Measurements from ENCODE around the gene INPP5J. TPM values are rescaled to one million over a fixed set of nuclear protein-coding genes. Genes with fewer than 3 reads are reported as not detected.

INPP5J gene
- polyA plus RNA-seq, 1 donor (not counting 4 experiments of a cell fraction or from before 2014, with no cell fraction given): 0.22 TPM

GRCh38 chr22:31085493-31085824 is 37.3 kb upstream of the INPP5J start:
- no peak for FAIRE-seq
- H3K9me3 ChIP-seq (ENCODE audit: control insufficient read depth, low read depth, low read length): no peaks in the 10 kb centered on the region
- no peak for DNase-seq (ENCODE audit: low read depth, low spot score)
- no peaks in the 10 kb centered on the region for H3K27me3 ChIP-seq (ENCODE audit: control insufficient read depth, extremely low read depth, insufficient read depth, low read length)
- no peak overlapping the region for H2AFZ ChIP-seq (ENCODE audit: control insufficient read depth, low read length)
- H4K20me1 ChIP-seq (ENCODE audit: control insufficient read depth, extremely low read depth, insufficient read depth, low read length): peaks cover 37% of the 10 kb centered on the region
- H3K27ac ChIP-seq (ENCODE audit: control insufficient read depth, insufficient read depth, low read length): peak overlapping the region; percentile 63
- peak overlapping the region; percentile 96 for H3K4me2 ChIP-seq (ENCODE audit: control insufficient read depth, extremely low read depth, insufficient read depth, low read depth, low read length)
- H3K36me3 ChIP-seq (ENCODE audit: control insufficient read depth in 2 of 2, extremely low read depth in 1 of 2, insufficient read depth in 2 of 2, low read length in 2 of 2): peaks cover 41 to 66% of the 10 kb centered on the region in 2 experiments
- H3K4me1 ChIP-seq (ENCODE audit: control insufficient read depth, extremely low read depth, insufficient read depth, low read length): peaks cover 48% of the 10 kb centered on the region
- H3K9ac ChIP-seq (ENCODE audit: control insufficient read depth, extremely low read depth, insufficient read depth, low read length): peak overlapping the region; percentile 72
- dilution Hi-C loops (cut with MboI; ENCODE audit: extremely low pct_ligation_motif_present, low sequenced_read_pairs): no loop called here
- peak overlapping the region; percentile 43 to 87 (median 85) for H3K4me3 ChIP-seq (ENCODE audit: control insufficient read depth in 2 of 3, extremely low read depth in 1 of 3, insufficient read depth in 2 of 3, low read depth in 1 of 3, low read length in 3 of 3)
- TF ChIP-seq CTCF (optimal IDR thresholded peaks at IDR 0.05 in 1 of 3, IDR thresholded peaks at IDR 0.05 in 1 of 3, conservative IDR thresholded peaks at IDR 0.05 in 1 of 3; ENCODE audit: extremely low read depth in 1 of 3, insufficient read depth in 2 of 3, low read length in 3 of 3) (no peak), EZH2 (IDR thresholded peaks at IDR 0.05; ENCODE audit: low read length) (no peak)
- H3K79me2 ChIP-seq (ENCODE audit: control insufficient read depth, insufficient read depth, low read length): peaks cover 85% of the 10 kb centered on the region
- no peaks in the 10 kb centered on the region for H3K9me1 ChIP-seq (ENCODE audit: control insufficient read depth, extremely low read depth, insufficient read depth, low read length)

GRCh38 chr22:31085928-31086327 is 36.8 kb upstream of the INPP5J start:
- no peaks in the 10 kb centered on the region for H3K27me3 ChIP-seq (ENCODE audit: control insufficient read depth, extremely low read depth, insufficient read depth, low read length)
- TF ChIP-seq CTCF (optimal IDR thresholded peaks at IDR 0.05 in 1 of 3, IDR thresholded peaks at IDR 0.05 in 1 of 3, conservative IDR thresholded peaks at IDR 0.05 in 1 of 3; ENCODE audit: extremely low read depth in 1 of 3, insufficient read depth in 2 of 3, low read length in 3 of 3) (no peak), EZH2 (IDR thresholded peaks at IDR 0.05; ENCODE audit: low read length) (no peak)
- no peaks in the 10 kb centered on the region for H3K9me3 ChIP-seq (ENCODE audit: control insufficient read depth, low read depth, low read length)
- H3K27ac ChIP-seq (ENCODE audit: control insufficient read depth, insufficient read depth, low read length): peak overlapping the region; percentile 63
- H3K4me2 ChIP-seq (ENCODE audit: control insufficient read depth, extremely low read depth, insufficient read depth, low read depth, low read length): peak overlapping the region; percentile 96
- peaks cover 39% of the 10 kb centered on the region for H4K20me1 ChIP-seq (ENCODE audit: control insufficient read depth, extremely low read depth, insufficient read depth, low read length)
- peak overlapping the region; percentile 34 for H3K9ac ChIP-seq (ENCODE audit: control insufficient read depth, extremely low read depth, insufficient read depth, low read length)
- FAIRE-seq (no peak), DNase-seq (ENCODE audit: low read depth, low spot score) (no peak)
- no peak overlapping the region for H3K4me3 ChIP-seq (ENCODE audit: control insufficient read depth in 2 of 3, extremely low read depth in 1 of 3, insufficient read depth in 2 of 3, low read depth in 1 of 3, low read length in 3 of 3)
- H3K9me1 ChIP-seq (ENCODE audit: control insufficient read depth, extremely low read depth, insufficient read depth, low read length): no peaks in the 10 kb centered on the region
- H3K36me3 ChIP-seq (ENCODE audit: control insufficient read depth in 2 of 2, extremely low read depth in 1 of 2, insufficient read depth in 2 of 2, low read length in 2 of 2): peaks cover 44 to 70% of the 10 kb centered on the region in 2 experiments
- dilution Hi-C loops (cut with MboI; ENCODE audit: extremely low pct_ligation_motif_present, low sequenced_read_pairs): no loop called here
- peaks cover 88% of the 10 kb centered on the region for H3K79me2 ChIP-seq (ENCODE audit: control insufficient read depth, insufficient read depth, low read length)
- no peak overlapping the region for H2AFZ ChIP-seq (ENCODE audit: control insufficient read depth, low read length)
- peaks cover 45% of the 10 kb centered on the region for H3K4me1 ChIP-seq (ENCODE audit: control insufficient read depth, extremely low read depth, insufficient read depth, low read length)

Data from keratinocyte (primary cell).